ENCODE measurements around the gene LIAS. TPM values are rescaled to one million over a fixed set of nuclear protein-coding genes. Genes with fewer than 3 reads are reported as not detected.

The LIAS gene
- total and polyA plus RNA-seq, 2 of the 13 experiments (the other 11 are each of a cell fraction or from before 2014, with no cell fraction given) = 16.0 to 16.6 TPM

DNA sequence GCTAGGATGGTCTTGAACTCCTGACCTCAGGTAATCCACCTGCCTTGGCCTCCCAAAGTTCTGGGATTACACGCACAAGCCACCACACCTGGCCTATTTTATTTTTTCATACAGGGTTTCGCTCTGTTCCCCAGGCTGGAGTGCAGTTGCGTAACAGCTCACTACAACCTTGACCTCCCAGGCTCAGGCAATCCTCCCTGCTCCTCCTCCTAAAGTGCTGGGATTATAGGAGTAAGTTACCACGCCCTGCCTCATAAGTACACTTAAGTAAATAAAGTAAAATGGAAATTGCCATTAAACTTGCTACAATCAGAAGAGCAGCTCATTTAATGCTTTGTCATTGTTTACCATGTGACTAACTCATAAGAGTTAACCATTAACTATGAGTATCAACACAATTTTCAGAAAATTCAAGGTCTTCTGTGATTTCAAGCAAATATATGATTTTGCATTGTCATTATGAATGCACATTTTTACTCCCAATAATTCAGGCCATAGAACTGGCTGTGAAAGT lies 56.1 kb downstream of the LIAS start (continued):
- TF ChIP-seq, protein P1, sequence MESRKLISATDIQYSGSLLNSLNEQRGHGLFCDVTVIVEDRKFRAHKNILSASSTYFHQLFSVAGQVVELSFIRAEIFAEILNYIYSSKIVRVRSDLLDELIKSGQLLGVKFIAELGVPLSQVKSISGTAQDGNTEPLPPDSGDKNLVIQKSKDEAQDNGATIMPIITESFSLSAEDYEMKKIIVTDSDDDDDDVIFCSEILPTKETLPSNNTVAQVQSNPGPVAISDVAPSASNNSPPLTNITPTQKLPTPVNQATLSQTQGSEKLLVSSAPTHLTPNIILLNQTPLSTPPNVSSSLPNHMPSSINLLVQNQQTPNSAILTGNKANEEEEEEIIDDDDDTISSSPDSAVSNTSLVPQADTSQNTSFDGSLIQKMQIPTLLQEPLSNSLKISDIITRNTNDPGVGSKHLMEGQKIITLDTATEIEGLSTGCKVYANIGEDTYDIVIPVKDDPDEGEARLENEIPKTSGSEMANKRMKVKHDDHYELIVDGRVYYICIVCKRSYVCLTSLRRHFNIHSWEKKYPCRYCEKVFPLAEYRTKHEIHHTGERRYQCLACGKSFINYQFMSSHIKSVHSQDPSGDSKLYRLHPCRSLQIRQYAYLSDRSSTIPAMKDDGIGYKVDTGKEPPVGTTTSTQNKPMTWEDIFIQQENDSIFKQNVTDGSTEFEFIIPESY (CRISPR knock-in tag; IDR thresholded peaks at IDR 0.05) = peak; percentile 70
- TF ChIP-seq CREM (IDR thresholded peaks at IDR 0.05) = peak; percentile 83
- TF ChIP-seq CREM (CRISPR knock-in tag; IDR thresholded peaks at IDR 0.05) = no peak
- TF ChIP-seq ZNF138 (CRISPR knock-in tag; IDR thresholded peaks at IDR 0.05; ENCODE audit: low read depth) = no peak
- TF ChIP-seq, protein P2, sequence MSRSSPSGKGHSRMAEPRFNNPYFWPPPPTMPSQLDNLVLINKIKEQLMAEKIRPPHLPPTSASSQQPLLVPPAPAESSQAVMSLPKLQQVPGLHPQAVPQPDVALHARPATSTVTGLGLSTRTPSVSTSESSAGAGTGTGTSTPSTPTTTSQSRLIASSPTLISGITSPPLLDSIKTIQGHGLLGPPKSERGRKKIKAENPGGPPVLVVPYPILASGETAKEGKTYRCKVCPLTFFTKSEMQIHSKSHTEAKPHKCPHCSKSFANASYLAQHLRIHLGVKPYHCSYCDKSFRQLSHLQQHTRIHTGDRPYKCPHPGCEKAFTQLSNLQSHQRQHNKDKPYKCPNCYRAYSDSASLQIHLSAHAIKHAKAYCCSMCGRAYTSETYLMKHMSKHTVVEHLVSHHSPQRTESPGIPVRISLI (CRISPR knock-in tag; IDR thresholded peaks at IDR 0.05; ENCODE audit: borderline replicate concordance) = peak; percentile 83; the same call in 1 of the 2 replicates
- TF ChIP-seq SNAI1 (CRISPR knock-in tag; IDR thresholded peaks at IDR 0.05; ENCODE audit: borderline replicate concordance) = no peak
- peak; percentile 49; the same call in 1 of the 2 replicates for TF ChIP-seq SIN3A (IDR thresholded peaks at IDR 0.05; ENCODE audit: borderline replicate concordance, low read depth, low read length)
- TF ChIP-seq, protein P3, sequence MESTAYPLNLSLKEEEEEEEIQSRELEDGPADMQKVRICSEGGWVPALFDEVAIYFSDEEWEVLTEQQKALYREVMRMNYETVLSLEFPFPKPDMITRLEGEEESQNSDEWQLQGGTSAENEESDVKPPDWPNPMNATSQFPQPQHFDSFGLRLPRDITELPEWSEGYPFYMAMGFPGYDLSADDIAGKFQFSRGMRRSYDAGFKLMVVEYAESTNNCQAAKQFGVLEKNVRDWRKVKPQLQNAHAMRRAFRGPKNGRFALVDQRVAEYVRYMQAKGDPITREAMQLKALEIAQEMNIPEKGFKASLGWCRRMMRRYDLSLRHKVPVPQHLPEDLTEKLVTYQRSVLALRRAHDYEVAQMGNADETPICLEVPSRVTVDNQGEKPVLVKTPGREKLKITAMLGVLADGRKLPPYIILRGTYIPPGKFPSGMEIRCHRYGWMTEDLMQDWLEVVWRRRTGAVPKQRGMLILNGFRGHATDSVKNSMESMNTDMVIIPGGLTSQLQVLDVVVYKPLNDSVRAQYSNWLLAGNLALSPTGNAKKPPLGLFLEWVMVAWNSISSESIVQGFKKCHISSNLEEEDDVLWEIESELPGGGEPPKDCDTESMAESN (CRISPR knock-in tag; conservative IDR thresholded peaks at IDR 0.05) = peak; percentile 80; the same call in 1 of the 2 replicates
- no peak for TF ChIP-seq POLR2AphosphoS2 (IDR thresholded peaks at IDR 0.05; ENCODE audit: low read depth, low read length)
- no peak for TF ChIP-seq ZNF839 (CRISPR knock-in tag; IDR thresholded peaks at IDR 0.05; ENCODE audit: borderline replicate concordance)
- TF ChIP-seq AHR (CRISPR knock-in tag; IDR thresholded peaks at IDR 0.05) = 0 out of 2 replicates have a peak, but pooled peaks have one; percentile 61
- TF ChIP-seq, protein P4, sequence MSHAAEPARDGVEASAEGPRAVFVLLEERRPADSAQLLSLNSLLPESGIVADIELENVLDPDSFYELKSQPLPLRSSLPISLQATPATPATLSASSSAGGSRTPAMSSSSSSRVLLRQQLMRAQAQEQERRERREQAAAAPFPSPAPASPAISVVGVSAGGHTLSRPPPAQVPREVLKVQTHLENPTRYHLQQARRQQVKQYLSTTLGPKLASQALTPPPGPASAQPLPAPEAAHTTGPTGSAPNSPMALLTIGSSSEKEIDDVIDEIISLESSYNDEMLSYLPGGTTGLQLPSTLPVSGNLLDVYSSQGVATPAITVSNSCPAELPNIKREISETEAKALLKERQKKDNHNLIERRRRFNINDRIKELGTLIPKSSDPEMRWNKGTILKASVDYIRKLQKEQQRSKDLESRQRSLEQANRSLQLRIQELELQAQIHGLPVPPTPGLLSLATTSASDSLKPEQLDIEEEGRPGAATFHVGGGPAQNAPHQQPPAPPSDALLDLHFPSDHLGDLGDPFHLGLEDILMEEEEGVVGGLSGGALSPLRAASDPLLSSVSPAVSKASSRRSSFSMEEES (CRISPR knock-in tag; IDR thresholded peaks at IDR 0.05) = peak; percentile 91
- TF ChIP-seq PAF1 (CRISPR knock-in tag; IDR thresholded peaks at IDR 0.05) = no peak
- TF ChIP-seq ZNF235 (CRISPR knock-in tag; IDR thresholded peaks at IDR 0.05; ENCODE audit: borderline replicate concordance) = no peak
- TF ChIP-seq ZFP1 (CRISPR knock-in tag; IDR thresholded peaks at IDR 0.05) = peak; percentile 91
- TF ChIP-seq, protein P5, sequence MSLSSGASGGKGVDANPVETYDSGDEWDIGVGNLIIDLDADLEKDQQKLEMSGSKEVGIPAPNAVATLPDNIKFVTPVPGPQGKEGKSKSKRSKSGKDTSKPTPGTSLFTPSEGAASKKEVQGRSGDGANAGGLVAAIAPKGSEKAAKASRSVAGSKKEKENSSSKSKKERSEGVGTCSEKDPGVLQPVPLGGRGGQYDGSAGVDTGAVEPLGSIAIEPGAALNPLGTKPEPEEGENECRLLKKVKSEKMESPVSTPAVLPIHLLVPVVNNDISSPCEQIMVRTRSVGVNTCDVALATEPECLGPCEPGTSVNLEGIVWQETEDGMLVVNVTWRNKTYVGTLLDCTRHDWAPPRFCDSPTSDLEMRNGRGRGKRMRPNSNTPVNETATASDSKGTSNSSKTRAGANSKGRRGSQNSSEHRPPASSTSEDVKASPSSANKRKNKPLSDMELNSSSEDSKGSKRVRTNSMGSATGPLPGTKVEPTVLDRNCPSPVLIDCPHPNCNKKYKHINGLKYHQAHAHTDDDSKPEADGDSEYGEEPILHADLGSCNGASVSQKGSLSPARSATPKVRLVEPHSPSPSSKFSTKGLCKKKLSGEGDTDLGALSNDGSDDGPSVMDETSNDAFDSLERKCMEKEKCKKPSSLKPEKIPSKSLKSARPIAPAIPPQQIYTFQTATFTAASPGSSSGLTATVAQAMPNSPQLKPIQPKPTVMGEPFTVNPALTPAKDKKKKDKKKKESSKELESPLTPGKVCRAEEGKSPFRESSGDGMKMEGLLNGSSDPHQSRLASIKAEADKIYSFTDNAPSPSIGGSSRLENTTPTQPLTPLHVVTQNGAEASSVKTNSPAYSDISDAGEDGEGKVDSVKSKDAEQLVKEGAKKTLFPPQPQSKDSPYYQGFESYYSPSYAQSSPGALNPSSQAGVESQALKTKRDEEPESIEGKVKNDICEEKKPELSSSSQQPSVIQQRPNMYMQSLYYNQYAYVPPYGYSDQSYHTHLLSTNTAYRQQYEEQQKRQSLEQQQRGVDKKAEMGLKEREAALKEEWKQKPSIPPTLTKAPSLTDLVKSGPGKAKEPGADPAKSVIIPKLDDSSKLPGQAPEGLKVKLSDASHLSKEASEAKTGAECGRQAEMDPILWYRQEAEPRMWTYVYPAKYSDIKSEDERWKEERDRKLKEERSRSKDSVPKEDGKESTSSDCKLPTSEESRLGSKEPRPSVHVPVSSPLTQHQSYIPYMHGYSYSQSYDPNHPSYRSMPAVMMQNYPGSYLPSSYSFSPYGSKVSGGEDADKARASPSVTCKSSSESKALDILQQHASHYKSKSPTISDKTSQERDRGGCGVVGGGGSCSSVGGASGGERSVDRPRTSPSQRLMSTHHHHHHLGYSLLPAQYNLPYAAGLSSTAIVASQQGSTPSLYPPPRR (CRISPR knock-in tag; IDR thresholded peaks at IDR 0.05; ENCODE audit: borderline replicate concordance) = peak; percentile 97
- no peak for TF ChIP-seq ZNF234 (CRISPR knock-in tag; conservative IDR thresholded peaks at IDR 0.05)

Data from HepG2 (cell line).